Activated CD4-positive, alpha-beta T cell treated with anti-CD3 and anti-CD28 coated beads, Interleukin-2, amount 10 ng/mL, durations not matched to agents 7 days and 5 days (primary cell): ENCODE results near the gene HPF1. TPM values are rescaled to one million over a fixed set of nuclear protein-coding genes. Genes with fewer than 3 reads are reported as not detected.
"Not testable (repeated sequence)": the region's sequence is repeated elsewhere in the genome, so short reads cannot be mapped to it uniquely, and the experiment has no call there.

Experiments used
- CTCF ChIA-PET: fragments of 350-600 bp; sonication (Branson Sonifier 250); formaldehyde crosslinking; loops from one replicate; lab custom pipeline; 2021; ENCODE audit warnings: antibody characterized with exemption; lab: Charles Lee
- POLR2A ChIA-PET: fragments of 350-600 bp; sonication (Branson Sonifier 250); formaldehyde crosslinking; loops from one replicate; lab custom pipeline; 2021; ENCODE audit warnings: antibody characterized with exemption; lab: Charles Lee
- DNase-seq: peaks from one replicate; pipeline ENCODE4 v3.0.0-alpha.2; 2020
- H3K27ac Mint-ChIP-seq: one replicate; pipeline ENCODE4 v1.8.0; 2021; ENCODE audit warnings: mild to moderate bottlenecking, moderate library complexity, mixed read lengths
- H3K27me3 Mint-ChIP-seq: one replicate; pipeline ENCODE4 v1.8.0; 2021; ENCODE audit warnings: mixed read lengths
- H3K36me3 Mint-ChIP-seq: one replicate; pipeline ENCODE4 v1.8.0; 2021; ENCODE audit warnings: low read depth, mixed read lengths
- H3K4me1 Mint-ChIP-seq: one replicate; pipeline ENCODE4 v1.8.0; 2021; ENCODE audit warnings: mixed read lengths
- H3K4me3 Mint-ChIP-seq: one replicate; pipeline ENCODE4 v1.8.0; 2021; ENCODE audit warnings: mild to moderate bottlenecking, moderate library complexity, mixed read lengths
- H3K9me3 Mint-ChIP-seq: one replicate; pipeline ENCODE4 v1.8.0; 2021; ENCODE audit warnings: mixed read lengths
- total RNA-seq, 2 experiments: library from RNA; stranded (reverse); gene quantifications; one replicate each; pipeline ENCODE4 v1.2.3, GENCODE V29; 2021

Gene HPF1
- total RNA-seq, 2 experiments from 2014 or later = 19.8 to 23.3 TPM

DNA sequence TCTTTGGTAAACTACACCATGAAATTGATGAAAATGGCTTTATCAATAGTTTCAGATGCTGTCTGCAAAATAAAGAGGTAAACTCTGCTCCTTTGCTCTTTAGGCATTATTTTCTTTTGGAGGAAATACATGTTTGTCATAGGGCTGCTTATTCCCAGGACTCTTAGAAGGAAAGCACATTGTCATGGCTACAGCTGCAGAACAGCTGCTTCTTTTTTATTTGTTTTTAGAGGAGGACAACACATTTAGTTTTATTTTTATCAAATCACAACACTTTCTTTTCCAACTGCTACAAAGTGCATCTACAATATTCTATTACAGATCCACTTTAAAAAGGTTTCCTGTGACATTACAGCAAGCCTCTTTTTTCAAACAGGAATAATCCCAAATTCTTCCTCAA, 12.7 kb upstream of the HPF1 start:
- POLR2A ChIA-PET = no interaction called here
- DNase-seq = no peak
- H3K9me3 Mint-ChIP-seq = no peaks in the 10 kb centered on the region
- H3K4me3 Mint-ChIP-seq = no peak overlapping the region
- peaks cover 10% of the 10 kb centered on the region for H3K4me1 Mint-ChIP-seq
- no peaks in the 10 kb centered on the region for H3K36me3 Mint-ChIP-seq
- H3K27ac Mint-ChIP-seq = no peak overlapping the region
- H3K27me3 Mint-ChIP-seq = peaks cover 13% of the 10 kb centered on the region
- CTCF ChIA-PET = no interaction called here

DNA sequence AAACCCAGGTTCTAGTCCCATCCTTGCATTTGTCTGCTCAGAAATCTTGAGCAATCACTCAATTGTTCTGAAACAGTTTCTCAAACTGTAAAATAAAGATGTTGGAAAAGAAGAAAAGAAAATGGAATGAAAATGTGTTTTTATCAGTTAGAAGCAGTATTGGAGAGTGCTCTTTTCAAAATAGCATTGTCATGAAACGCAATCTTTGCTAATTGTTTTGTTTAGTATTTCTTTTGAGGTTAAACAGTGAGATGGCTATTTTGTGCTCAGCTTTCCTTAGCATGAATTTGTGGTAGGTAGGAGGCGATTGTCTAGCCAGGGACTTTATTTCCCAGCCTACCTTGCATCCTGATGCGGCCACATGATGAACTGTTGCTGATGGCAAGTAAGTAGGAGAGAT, 10.6 kb upstream of the HPF1 start:
- Mint-ChIP-seq H3K4me1 (peaks cover 5% of the 10 kb centered on the region), H3K9me3 (no peaks in the 10 kb centered on the region), H3K36me3 (no peaks in the 10 kb centered on the region), H3K4me3 (no peak overlapping the region), H3K27ac (no peak overlapping the region), H3K27me3 (peaks cover 2% of the 10 kb centered on the region)
- DNase-seq = no peak
- ChIA-PET POLR2A (no interaction called here), CTCF (no interaction called here)

DNA sequence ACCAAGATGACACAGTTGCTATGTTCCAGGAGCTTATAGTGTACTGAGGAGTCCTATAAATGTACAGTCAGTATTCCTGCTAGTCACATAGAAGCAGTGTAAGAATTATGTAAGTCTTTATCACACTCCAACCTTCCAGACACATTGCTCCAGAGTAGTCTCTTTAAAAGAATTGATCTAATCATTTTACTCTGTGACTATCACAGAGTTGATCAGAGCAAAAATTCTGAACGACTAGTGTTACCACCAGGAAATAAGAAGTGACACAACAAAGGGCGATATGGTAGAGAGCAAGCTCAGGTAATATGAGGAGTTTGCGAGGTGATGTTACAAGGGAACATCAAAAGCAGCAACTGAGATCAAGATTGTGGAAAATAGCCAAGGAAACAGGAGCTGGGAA, 9.0 kb upstream of the HPF1 start:
- ChIA-PET POLR2A (no interaction called here), CTCF (interaction anchor here (1.0 kb wide), 1 partner anchor 14 kb away, joined by 4 read pairs; no protein-coding TSS in a partner anchor)
- H3K4me1 Mint-ChIP-seq = peaks cover 5% of the 10 kb centered on the region
- H3K27me3 Mint-ChIP-seq = peaks cover 7% of the 10 kb centered on the region
- DNase-seq = no peak
- no peaks in the 10 kb centered on the region for H3K36me3 Mint-ChIP-seq
- H3K27ac Mint-ChIP-seq = no peak overlapping the region
- H3K9me3 Mint-ChIP-seq = no peaks in the 10 kb centered on the region
- H3K4me3 Mint-ChIP-seq = no peak overlapping the region

DNA sequence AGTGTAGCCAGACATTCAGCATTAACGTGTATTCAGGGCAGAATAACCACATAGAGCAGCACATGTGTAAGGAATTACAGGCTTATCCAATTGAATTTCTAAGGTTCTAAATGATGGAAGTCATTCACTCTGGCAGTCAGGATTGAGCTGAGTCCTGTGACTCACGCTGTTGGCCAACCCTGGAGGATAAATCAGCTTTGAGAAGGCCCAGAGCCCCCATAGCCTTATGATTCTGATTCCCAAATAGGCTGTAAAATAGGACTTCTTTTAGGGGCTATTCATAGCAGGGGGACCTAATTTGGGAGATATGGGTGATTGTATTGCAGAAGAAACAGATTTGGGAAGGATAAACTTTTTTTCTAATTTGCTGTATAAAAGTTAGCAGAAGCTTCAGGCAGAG, 8.1 kb upstream of the HPF1 start:
- Mint-ChIP-seq H3K36me3 (no peaks in the 10 kb centered on the region), H3K27ac (no peak overlapping the region), H3K27me3 (peaks cover 7% of the 10 kb centered on the region), H3K9me3 (no peaks in the 10 kb centered on the region), H3K4me3 (no peak overlapping the region), H3K4me1 (peaks cover 3% of the 10 kb centered on the region)
- CTCF ChIA-PET = interaction anchor here (0.6 to 1.0 kb wide), 2 partner anchors 15 to 38 kb away, joined by 3 to 4 read pairs; no protein-coding TSS in a partner anchor
- DNase-seq = no peak
- POLR2A ChIA-PET = no interaction called here

- no peak overlapping the region for H3K4me3 Mint-ChIP-seq
- H3K4me1 Mint-ChIP-seq = peaks cover 14% of the 10 kb centered on the region
- POLR2A ChIA-PET = no interaction called here
- H3K36me3 Mint-ChIP-seq = no peaks in the 10 kb centered on the region
- CTCF ChIA-PET = no interaction called here
- peaks cover 13% of the 10 kb centered on the region for H3K27me3 Mint-ChIP-seq
- H3K9me3 Mint-ChIP-seq = no peaks in the 10 kb centered on the region
- no peak overlapping the region for H3K27ac Mint-ChIP-seq
- DNase-seq = no peak
These were observed 4.1 kb upstream of the HPF1 start for GRCh38 chr4:169761846-169762245.

DNA sequence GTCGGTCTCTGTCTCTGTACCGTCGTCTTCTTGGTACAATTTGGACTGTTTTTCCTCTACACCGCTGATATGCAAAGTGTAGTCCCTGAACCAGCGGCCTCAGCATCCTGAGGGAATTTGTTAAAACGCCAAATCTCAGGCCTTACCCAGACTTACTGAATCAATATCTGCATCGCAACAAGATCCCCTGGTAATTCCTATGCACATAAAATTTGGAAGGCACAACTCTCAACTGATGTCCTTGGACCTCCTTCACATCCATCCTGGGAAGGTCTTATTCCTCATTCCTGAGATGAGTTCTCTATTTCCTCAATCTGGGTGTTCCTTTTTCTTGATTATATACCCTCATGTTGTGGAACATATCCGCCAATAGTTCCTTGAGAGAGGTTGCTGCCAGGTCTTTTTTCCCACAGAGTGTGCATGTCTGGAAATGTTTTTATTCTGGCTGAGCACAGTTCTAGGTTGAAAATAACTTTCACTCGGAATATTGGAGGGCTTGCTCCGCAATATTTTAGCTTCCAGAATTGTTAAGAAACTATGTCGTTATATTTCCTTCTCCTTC, 738 bp upstream of the HPF1 start:
- Mint-ChIP-seq H3K9me3 (no peaks in the 10 kb centered on the region), H3K4me1 (peaks cover 35% of the 10 kb centered on the region), H3K27ac (no peak overlapping the region), H3K36me3 (no peaks in the 10 kb centered on the region), H3K27me3 (peaks cover 11% of the 10 kb centered on the region), H3K4me3 (peak overlapping the region; percentile 80)
- ChIA-PET POLR2A (no interaction called here), CTCF (no interaction called here)
- DNase-seq = no peak

DNA sequence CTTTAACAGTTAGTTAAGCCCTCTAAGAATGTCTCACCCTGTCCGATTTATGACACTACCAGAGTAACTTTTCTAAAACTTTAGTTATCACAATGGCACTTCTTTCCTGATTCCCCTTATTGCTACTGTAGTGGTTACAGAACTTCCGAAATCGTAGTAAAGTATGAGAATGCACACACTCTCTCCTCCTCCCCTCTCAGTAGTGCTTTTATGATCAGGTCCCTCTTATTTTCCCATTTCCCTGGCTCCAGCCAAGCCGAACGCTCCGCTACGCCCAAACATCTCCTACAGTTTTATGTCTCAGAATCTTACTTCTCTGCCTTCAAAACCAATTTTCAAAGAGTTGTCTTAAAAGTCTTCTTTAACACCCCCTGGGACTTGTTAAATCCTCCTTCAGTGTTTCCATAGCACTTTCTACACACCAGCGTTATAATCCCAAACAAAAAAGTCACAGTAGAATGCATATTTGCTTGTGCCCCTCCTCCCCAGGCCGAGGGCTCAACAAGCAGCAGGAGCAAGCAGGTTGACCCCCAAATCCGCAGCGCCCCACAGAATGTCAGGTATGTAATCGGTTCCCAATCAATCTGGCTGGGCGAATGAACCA, 671 bp downstream of the HPF1 start:
- H3K27ac Mint-ChIP-seq = peak overlapping the region; percentile 83
- H3K4me1 Mint-ChIP-seq = peaks cover 35% of the 10 kb centered on the region
- peak overlapping the region; percentile 80 for H3K4me3 Mint-ChIP-seq
- ChIA-PET POLR2A (interaction anchor here (0.5 kb wide), 1 partner anchor 348 kb away, joined by 3 read pairs; no protein-coding TSS in a partner anchor), CTCF (interaction anchor here (0.9 kb wide), 1 partner anchor 81 kb away, joined by 3 read pairs; no protein-coding TSS in a partner anchor)
- no peaks in the 10 kb centered on the region for H3K9me3 Mint-ChIP-seq
- H3K36me3 Mint-ChIP-seq = peaks cover 4% of the 10 kb centered on the region
- no peak for DNase-seq
- peaks cover 9% of the 10 kb centered on the region for H3K27me3 Mint-ChIP-seq

- ChIA-PET POLR2A (no interaction called here), CTCF (no interaction called here)
- H3K9me3 Mint-ChIP-seq = no peaks in the 10 kb centered on the region
- no peak for DNase-seq
- H3K27ac Mint-ChIP-seq = no peak overlapping the region
- peaks cover 14% of the 10 kb centered on the region for H3K36me3 Mint-ChIP-seq
- no peak overlapping the region for H3K4me3 Mint-ChIP-seq
- H3K27me3 Mint-ChIP-seq = no peaks in the 10 kb centered on the region
- no peaks in the 10 kb centered on the region for H3K4me1 Mint-ChIP-seq
These were observed 12.5 kb downstream of the HPF1 start for GRCh38 chr4:169745291-169745690.

DNA sequence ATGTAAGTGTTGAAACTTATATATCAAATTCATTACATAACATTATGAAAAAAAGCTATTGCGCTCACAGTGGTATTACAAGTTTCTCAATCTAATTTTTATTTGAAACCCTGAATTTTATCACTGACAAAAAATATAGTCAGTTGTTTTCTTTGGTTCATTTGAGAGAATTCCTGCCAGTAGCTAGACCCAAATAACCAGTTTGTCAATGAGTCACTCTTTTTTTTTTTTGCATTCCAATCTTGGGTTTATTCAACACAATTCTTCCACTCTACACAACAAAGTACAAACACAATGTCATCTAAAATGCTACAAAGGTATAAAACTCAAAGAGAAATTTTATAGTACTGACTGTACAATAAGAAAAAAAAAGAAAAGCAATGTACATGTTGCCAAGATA, 13.1 kb downstream of the HPF1 start:
- H3K4me3 Mint-ChIP-seq = no peak overlapping the region
- H3K27me3 Mint-ChIP-seq = no peaks in the 10 kb centered on the region
- H3K9me3 Mint-ChIP-seq = no peaks in the 10 kb centered on the region
- no peak overlapping the region for H3K27ac Mint-ChIP-seq
- no peaks in the 10 kb centered on the region for H3K4me1 Mint-ChIP-seq
- H3K36me3 Mint-ChIP-seq = peaks cover 15% of the 10 kb centered on the region
- POLR2A ChIA-PET = no interaction called here
- DNase-seq = no peak
- CTCF ChIA-PET = no interaction called here

DNA sequence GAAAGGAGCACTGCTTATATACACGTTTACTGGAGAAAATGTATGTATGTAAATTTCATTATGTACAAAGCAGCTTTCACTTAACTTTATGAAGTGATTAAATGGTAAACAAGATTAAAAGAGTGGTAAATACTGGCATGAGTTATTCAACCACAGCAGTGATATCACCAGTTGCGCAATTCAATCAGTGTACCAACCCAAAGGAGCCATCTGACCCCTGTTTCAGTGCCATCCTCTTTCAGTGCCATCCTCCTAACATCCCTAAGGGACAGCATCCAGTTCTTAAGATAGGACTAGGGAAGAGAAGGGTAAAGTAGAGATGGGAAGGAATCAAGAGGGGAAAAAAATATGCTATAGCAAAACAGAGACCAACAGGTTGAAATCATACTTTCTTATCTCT, 16.2 kb downstream of the HPF1 start:
- ChIA-PET POLR2A (no interaction called here), CTCF (no interaction called here)
- no peak for DNase-seq
- Mint-ChIP-seq H3K27me3 (no peaks in the 10 kb centered on the region), H3K4me3 (no peak overlapping the region), H3K27ac (no peak overlapping the region), H3K36me3 (peaks cover 22% of the 10 kb centered on the region), H3K4me1 (no peaks in the 10 kb centered on the region), H3K9me3 (no peaks in the 10 kb centered on the region)

- CTCF ChIA-PET, H3K9me3 Mint-ChIP-seq, DNase-seq, H3K27me3 Mint-ChIP-seq, POLR2A ChIA-PET, H3K4me1 Mint-ChIP-seq, H3K27ac Mint-ChIP-seq, H3K4me3 Mint-ChIP-seq: not testable (repeated sequence)
- peaks cover 24% of the 10 kb centered on the region for H3K36me3 Mint-ChIP-seq
These were observed 19.1 kb downstream of the HPF1 start for GRCh38 chr4:169738604-169739003.

GRCh38 chr4:169730564-169730963, 27.2 kb downstream of the HPF1 start:
- no peak for DNase-seq
- peaks cover 2% of the 10 kb centered on the region for H3K4me1 Mint-ChIP-seq
- no peaks in the 10 kb centered on the region for H3K27me3 Mint-ChIP-seq
- CTCF ChIA-PET = interaction anchor here (0.6 to 1.0 kb wide), 2 partner anchors 12 to 351 kb away, joined by 3 read pairs; no protein-coding TSS in a partner anchor
- H3K27ac Mint-ChIP-seq = no peak overlapping the region
- H3K9me3 Mint-ChIP-seq = no peaks in the 10 kb centered on the region
- peaks cover 8% of the 10 kb centered on the region for H3K36me3 Mint-ChIP-seq
- no peak overlapping the region for H3K4me3 Mint-ChIP-seq
- POLR2A ChIA-PET = interaction anchor here (0.6 kb wide), 1 partner anchor 57 kb away, joined by 3 read pairs; no protein-coding TSS in a partner anchor

DNA sequence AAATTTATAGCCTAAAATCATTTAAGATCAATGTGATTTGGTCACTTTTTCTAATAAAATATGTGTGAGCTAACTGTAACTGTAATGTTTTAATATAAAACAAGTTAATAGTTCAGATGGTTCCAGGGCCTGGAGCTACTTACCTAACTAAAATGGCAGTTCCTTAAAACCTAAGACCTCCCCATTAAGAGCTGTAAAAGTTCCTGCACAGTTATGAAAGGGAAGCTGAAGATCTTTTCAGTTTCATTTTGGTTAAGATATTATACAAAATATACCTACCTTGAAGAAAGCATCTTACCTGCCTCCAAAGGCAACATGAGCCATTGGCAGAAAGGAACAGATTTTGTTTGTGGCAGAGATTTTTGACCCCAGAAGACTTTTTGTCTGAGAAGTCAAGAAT, 30.1 kb downstream of the HPF1 start:
- Mint-ChIP-seq H3K9me3 (no peaks in the 10 kb centered on the region), H3K27ac (no peak overlapping the region), H3K4me3 (no peak overlapping the region), H3K36me3 (peaks cover 6% of the 10 kb centered on the region), H3K4me1 (peaks cover 2% of the 10 kb centered on the region), H3K27me3 (no peaks in the 10 kb centered on the region)
- POLR2A ChIA-PET = no interaction called here
- DNase-seq = no peak
- CTCF ChIA-PET = interaction anchor here (0.8 kb wide), 1 partner anchor 29 kb away, joined by 3 read pairs; no protein-coding TSS in a partner anchor
